GM21390 (cell line): Measurements from ENCODE around the gene CCBE1.
"Not testable (repeated sequence)": the region's sequence is repeated elsewhere in the genome, so short reads cannot be mapped to it uniquely, and the experiment has no call there.

Experiments used
- ATAC-seq: cut with Tn5 transposase; IDR thresholded peaks from one replicate; pipeline ENCODE4 v1.9.1; 2021; ENCODE audit not compliant: unreplicated experiment

The CCBE1 gene

DNA sequence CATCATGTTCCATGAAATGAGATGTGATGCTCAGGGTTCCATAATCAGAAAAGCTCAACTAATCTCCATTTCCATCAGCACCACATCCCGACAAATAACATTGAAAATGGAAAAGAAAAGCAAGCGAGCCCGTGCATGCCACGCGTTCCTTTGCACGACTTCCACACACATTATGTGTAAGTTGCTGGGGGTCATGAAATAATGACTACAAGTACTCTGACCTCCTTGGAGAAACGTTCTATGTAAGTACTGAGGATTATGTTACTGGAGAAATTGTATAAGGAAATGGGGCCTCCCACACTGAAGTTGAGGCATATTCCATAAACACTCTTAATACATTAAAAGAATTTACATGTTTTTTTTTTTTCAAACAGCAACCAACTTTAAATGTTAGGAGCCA lies 38.3 kb downstream of the CCBE1 start:
- no peak for ATAC-seq

GRCh38 chr18:59657012-59657411 lies 40.2 kb downstream of the CCBE1 start:
- ATAC-seq, result peak; percentile 63

DNA sequence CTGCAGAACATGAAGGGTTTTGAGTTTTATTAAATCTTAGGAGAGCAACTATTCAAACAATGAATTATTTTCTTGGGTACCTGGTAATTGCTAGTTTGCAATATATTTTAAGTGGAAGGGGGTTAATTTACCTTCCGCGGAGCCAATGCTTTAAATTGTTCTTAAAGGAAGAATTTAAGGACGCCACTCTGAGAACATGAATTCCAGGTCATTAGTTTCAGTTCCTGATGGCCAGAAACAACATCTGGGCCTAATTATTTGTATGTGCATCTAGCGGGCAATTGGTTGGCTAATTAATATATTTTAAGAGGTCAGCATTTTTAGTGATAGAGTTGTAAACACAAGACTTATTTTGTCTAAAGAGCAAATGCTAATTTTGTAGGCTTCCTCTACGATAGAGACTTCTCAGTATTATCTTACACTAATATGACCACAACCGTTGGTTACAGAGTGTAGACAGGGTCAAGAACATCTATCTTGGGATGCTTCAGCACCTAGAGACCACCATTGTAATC lies 40.8 kb downstream of the CCBE1 start:
- no peak for ATAC-seq

DNA sequence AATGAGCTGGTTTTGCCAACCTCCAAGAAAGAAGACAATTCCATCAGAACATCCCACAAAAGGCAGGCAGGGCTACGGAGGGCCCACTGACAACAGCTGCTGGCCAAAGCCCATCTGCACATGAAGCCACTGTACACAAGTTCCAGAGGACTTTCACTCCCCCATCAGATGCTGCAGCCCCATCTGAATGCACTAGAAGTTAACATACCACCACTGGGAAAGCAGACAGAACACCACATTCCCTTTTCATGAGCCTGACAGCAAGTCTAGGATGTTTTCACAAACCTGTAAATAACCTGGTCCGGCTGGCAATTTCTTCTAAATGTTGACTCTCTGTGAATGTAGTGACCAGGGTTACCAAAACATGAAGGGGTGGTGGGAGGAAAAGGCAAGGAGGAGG lies 41.5 kb downstream of the CCBE1 start:
- no peak for ATAC-seq

- no peak for ATAC-seq
These were observed 46.2 kb downstream of the CCBE1 start for GRCh38 chr18:59651071-59651470.

GRCh38 chr18:59650266-59650820 lies 46.9 kb downstream of the CCBE1 start:
- no peak for ATAC-seq

- ATAC-seq, result no peak
These were observed 47.6 kb downstream of the CCBE1 start for GRCh38 chr18:59649591-59649990.

GRCh38 chr18:59648469-59648868 lies 48.8 kb downstream of the CCBE1 start:
- not testable (repeated sequence) for ATAC-seq

- no peak for ATAC-seq
These were observed 50.3 kb downstream of the CCBE1 start for GRCh38 chr18:59646963-59647307.

GRCh38 chr18:59646228-59646962 lies 50.8 kb downstream of the CCBE1 start:
- no peak for ATAC-seq

DNA sequence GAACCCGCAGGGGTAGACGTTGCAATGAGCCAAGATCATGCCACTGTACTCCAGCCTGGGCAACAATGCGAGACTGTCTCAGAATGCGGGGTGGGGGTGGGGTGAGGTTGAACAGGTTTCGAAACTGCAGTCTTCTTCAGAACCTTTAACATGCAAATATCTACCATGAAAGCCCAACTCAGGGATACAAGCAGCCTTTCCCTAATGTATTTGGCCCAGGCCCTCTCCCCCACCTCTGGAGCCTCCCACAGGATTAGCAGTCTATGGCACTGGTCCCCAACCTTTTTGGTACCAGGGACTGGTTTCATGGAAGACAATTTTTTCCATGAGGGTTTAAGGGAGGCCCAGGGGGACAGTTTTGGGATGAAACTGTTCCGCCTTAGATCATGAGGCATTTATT lies 53.5 kb downstream of the CCBE1 start:
- no peak for ATAC-seq

- no peak for ATAC-seq
These were observed 56.5 kb downstream of the CCBE1 start for GRCh38 chr18:59640721-59641120.

DNA sequence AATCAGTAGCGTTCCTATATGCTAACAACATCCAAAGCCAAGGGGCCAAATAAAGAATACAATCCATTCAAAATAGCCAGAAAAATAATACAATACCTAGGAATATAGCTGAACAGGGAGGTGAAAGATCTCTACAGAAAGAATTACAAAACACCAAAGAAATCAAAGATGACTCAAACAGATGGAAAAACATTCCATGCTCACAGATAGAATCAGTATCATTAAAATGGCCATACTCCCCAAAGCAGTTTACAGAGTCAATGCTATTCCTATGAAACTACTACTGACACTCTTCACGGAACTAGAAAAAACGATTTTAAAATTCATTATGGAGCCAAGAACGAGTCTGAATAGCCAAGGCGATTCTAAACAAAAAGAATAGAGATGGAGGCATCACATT lies 57.4 kb downstream of the CCBE1 start:
- no peak for ATAC-seq

GRCh38 chr18:59639136-59639535 lies 58.1 kb downstream of the CCBE1 start:
- no peak for ATAC-seq

DNA sequence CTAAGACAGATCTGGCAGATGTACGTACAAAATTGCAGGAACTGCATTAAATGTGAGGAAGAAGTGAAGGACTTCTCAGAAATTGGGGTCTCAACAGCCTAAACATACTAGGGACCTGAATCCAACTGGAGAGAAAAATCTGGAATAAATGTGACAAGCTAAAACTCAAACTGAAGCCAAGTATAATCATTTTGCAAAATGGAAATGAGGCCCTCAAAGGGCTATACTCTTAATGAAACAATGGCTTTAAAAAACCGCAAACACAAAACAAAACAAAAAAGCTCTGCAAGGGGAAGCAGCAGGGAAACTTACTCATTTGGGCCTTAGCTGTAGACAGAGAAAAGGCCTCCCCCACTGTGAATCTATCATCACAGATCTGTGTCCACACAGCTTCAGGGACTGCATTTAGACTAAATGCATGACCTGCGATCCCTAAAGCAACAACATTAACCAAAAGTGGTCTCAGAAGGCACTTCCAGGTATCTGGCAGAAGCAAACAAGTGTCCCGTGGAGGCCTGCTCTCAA lies 63.2 kb downstream of the CCBE1 start:
- no peak for ATAC-seq

- ATAC-seq, result no peak
These were observed 63.9 kb downstream of the CCBE1 start for GRCh38 chr18:59633317-59633716.

GRCh38 chr18:59631583-59632181 lies 65.5 kb downstream of the CCBE1 start:
- ATAC-seq, result no peak

DNA sequence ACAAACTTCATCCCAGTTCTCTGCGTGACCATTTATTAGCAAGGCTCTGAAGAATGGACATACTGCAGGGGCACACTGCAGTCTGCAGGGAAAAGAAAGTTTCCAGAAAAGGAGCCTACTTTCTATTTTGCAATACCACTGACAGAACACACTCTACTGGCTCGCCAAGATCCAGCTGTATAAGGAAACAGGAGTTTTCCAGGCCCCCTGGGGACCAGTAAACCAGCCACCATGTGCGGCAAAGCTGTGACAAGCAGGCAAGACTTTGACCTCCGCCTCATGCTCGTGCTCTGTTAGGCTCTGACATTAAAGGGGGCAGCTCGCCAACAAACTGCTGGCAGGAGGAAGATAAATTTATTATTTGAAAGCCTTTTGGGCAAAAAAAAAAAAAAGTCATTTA lies 67.3 kb downstream of the CCBE1 start:
- ATAC-seq, result no peak

DNA sequence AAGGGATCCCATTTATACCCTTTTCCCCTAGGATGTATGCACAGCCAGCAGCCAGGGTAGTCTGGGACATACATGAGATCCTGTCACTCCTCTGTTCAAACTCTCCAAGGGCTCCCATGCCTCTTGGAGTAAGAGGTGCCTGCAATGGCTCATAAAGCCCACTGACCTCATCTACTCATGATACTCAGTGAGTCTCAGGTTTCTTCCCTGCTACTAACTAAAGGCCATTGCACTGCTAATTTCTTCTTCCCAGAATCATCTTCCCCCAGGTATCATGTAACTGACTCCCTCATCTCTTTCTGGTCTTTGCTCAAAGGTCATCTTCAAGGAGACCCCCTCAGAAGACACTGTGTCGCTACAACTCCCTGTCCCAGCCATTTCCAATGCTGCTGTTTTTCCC lies 68.2 kb downstream of the CCBE1 start:
- no peak for ATAC-seq

DNA sequence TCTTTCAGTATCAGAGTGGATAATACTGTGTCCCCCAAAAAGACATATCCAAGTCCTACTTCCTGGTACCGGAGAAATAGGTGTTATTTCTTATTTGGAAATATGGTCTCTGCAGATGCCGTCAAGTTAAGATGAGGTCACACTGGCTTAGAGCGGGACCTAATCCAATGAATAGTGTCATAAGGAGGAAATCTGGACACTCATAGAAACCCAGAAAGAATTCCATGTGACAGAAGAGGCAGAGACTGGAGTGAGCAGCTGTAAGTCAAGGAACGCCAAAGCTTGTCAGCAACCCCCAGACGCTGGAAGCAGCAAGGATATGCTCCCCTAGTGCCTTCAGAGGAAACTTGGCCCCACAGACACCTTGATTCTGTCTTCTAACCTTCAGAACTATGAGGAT lies 69.8 kb downstream of the CCBE1 start:
- ATAC-seq, result no peak

GRCh38 chr18:59624369-59624765 lies 72.9 kb downstream of the CCBE1 start:
- no peak for ATAC-seq
